Type B pancreatic cell (in vitro differentiated cells): ENCODE results near the gene HEMGN. TPM values are rescaled to one million over a fixed set of nuclear protein-coding genes. Genes with fewer than 3 reads are reported as not detected.

Experiments
- DNase-seq: peaks from one replicate; pipeline ENCODE4 v3.0.0; 2021; ENCODE audit warnings: mixed read lengths; ENCODE audit not compliant: unreplicated experiment; ENCODE audit errors: extremely low spot score
- H3K27ac Mint-ChIP-seq: 2 replicates; pipeline ENCODE4 v1.8.0; 2021; ENCODE audit warnings: mild to moderate bottlenecking, mixed read lengths
- H3K27me3 Mint-ChIP-seq: 2 replicates; pipeline ENCODE4 v1.8.0; 2021; ENCODE audit warnings: mixed read lengths
- H3K36me3 Mint-ChIP-seq: 2 replicates; pipeline ENCODE4 v1.8.0; 2021; ENCODE audit warnings: mixed read lengths
- H3K4me1 Mint-ChIP-seq: one replicate; pipeline ENCODE4 v1.8.0; 2021; ENCODE audit warnings: mixed read lengths; ENCODE audit not compliant: unreplicated experiment
- H3K4me3 Mint-ChIP-seq: 2 replicates; pipeline ENCODE4 v1.8.0; 2021; ENCODE audit warnings: mild to moderate bottlenecking, mixed read lengths
- H3K9me3 Mint-ChIP-seq: 2 replicates; pipeline ENCODE4 v1.8.0; 2021; ENCODE audit warnings: mixed read lengths
- CTCF ChIP-seq: fragments of 200-600 bp; sonication (generic); conservative IDR thresholded peaks from 2 replicates; pipeline ENCODE4 v1.5.0; 2021; ENCODE audit warnings: antibody characterized with exemption, mild to moderate bottlenecking
- long read RNA-seq: library from polyadenylated mRNA; unstranded; transcript quantifications from one replicate; pipeline ENCODE4 v2.0.0, GENCODE V29; 2020
- total RNA-seq: library from RNA; stranded (reverse); gene quantifications from 2 replicates; pipeline ENCODE4 v1.2.1, GENCODE V29; 2021; ENCODE audit warnings: low replicate concordance

HEMGN gene
- not detected in 2 replicates for total RNA-seq
- long read RNA-seq, result 0 reads

GRCh38 chr9:97938081-97938644 lies at the start of gene HEMGN:
Gene HEMGN, minus strand, starts transcription at chr9:97938172. Its CDS starts 36 bp downstream, at chr9:97938136.
- H3K27me3 Mint-ChIP-seq, result peaks cover 84% of the 10 kb centered on the region

GRCh38 chr9:97987487-97987886 lies 49.5 kb upstream of the HEMGN start:
- H3K4me3 Mint-ChIP-seq, result no peak overlapping the region
- H3K36me3 Mint-ChIP-seq, result peaks cover 5% of the 10 kb centered on the region
- DNase-seq, result no peak
- no peaks in the 10 kb centered on the region for H3K9me3 Mint-ChIP-seq
- no peaks in the 10 kb centered on the region for H3K27me3 Mint-ChIP-seq
- peaks cover 47% of the 10 kb centered on the region for H3K4me1 Mint-ChIP-seq
- no peak for TF ChIP-seq CTCF
- H3K27ac Mint-ChIP-seq, result no peak overlapping the region

More at GRCh38 chr9:97938081-97938644, at the start of gene HEMGN:
- Mint-ChIP-seq H3K36me3 (no peaks in the 10 kb centered on the region), H3K4me1 (no peaks in the 10 kb centered on the region), H3K27ac (no peak within 1 kb of the TSS), H3K4me3 (no peak within 1 kb of the TSS), H3K9me3 (no peaks in the 10 kb centered on the region)
- no peak for TF ChIP-seq CTCF
- no peak for DNase-seq

GRCh38 chr9:97985058-97985861 lies 47.3 kb upstream of the HEMGN start:
- no peak for TF ChIP-seq CTCF
- Mint-ChIP-seq H3K9me3 (no peaks in the 10 kb centered on the region), H3K36me3 (peaks cover 5% of the 10 kb centered on the region), H3K4me1 (peaks cover 55% of the 10 kb centered on the region), H3K27me3 (no peaks in the 10 kb centered on the region), H3K27ac (peak overlapping the region; percentile 93), H3K4me3 (peak overlapping the region; percentile 86)
- no peak for DNase-seq

GRCh38 chr9:97984188-97985057 lies 46.5 kb upstream of the HEMGN start:
- Mint-ChIP-seq H3K36me3 (peaks cover 5% of the 10 kb centered on the region), H3K27ac (no peak overlapping the region), H3K4me1 (peaks cover 48% of the 10 kb centered on the region), H3K27me3 (no peaks in the 10 kb centered on the region), H3K4me3 (peak overlapping the region; percentile 69), H3K9me3 (no peaks in the 10 kb centered on the region)
- TF ChIP-seq CTCF, result no peak
- peak; percentile 82 for DNase-seq

GRCh38 chr9:97983589-97984187 lies 45.7 kb upstream of the HEMGN start:
- H3K27ac Mint-ChIP-seq, result peak overlapping the region; percentile 86
- no peaks in the 10 kb centered on the region for H3K9me3 Mint-ChIP-seq
- H3K4me1 Mint-ChIP-seq, result peaks cover 40% of the 10 kb centered on the region
- peak; percentile 73 for DNase-seq
- no peak for TF ChIP-seq CTCF
- H3K27me3 Mint-ChIP-seq, result no peaks in the 10 kb centered on the region
- H3K36me3 Mint-ChIP-seq, result no peaks in the 10 kb centered on the region
- H3K4me3 Mint-ChIP-seq, result peak overlapping the region; percentile 86
